Right lobe of liver (tissue), 6 donors: ENCODE measurements around the gene KCNH1. TPM values are rescaled to one million over a fixed set of nuclear protein-coding genes. Genes with fewer than 3 reads are reported as not detected.

ENCODE experiments used
- ATAC-seq, 4 donors: fragments of 200-7000 bp; cut with Tn5 transposase; one replicate each; pipeline ENCODE4 v1.9.1; 2020; ENCODE audit warnings: mild to moderate bottlenecking in 4 of 4, moderate library complexity in 4 of 4
- DNase-seq, 3 donors: peaks; one replicate each; pipeline ENCODE4 v3.0.0-alpha.2; 2020
- H3K27ac ChIP-seq, 3 donors: fragments of 200-600 bp; one replicate each; pipeline ENCODE4 v1.8.0; 2022
- H3K27me3 ChIP-seq, 2 donors: fragments of 200-600 bp; one replicate each; pipeline ENCODE4 v1.8.0; 2022
- H3K36me3 ChIP-seq, 4 donors: fragments of 200-600 bp; sonication (generic) in 1 of 4; one replicate each; pipeline versions ENCODE4 v1.5.1 to v1.8.0; 2017 to 2022; ENCODE audit warnings: control low read depth in 1 of 4
- H3K4me1 ChIP-seq, 4 donors: fragments of 200-600 bp; sonication (generic) in 1 of 4; one replicate each; pipeline versions ENCODE4 v1.5.1 to v1.8.0; 2017 to 2022; ENCODE audit warnings: control low read depth in 1 of 4
- H3K4me3 ChIP-seq, 3 donors: fragments of 200-600 bp; one replicate each; pipeline ENCODE4 v1.8.0; 2022
- H3K9me3 ChIP-seq, 4 donors: fragments of 200-600 bp; sonication (generic) in 1 of 4; one replicate each; pipeline versions ENCODE4 v1.5.1 to v1.8.0; 2017 to 2022; ENCODE audit warnings: control low read depth in 1 of 4
- CTCF ChIP-seq, 4 donors: fragments of 200-600 bp in 3 of 4; fragments of 450-650 bp in 1 of 4; IDR thresholded peaks; one replicate each; pipeline versions ENCODE4 v1.5.1 to v1.8.0; 2016 to 2022; ENCODE audit warnings: antibody characterized with exemption in 4 of 4, mild to moderate bottlenecking in 2 of 4
- POLR2A ChIP-seq: fragments of 450-650 bp; IDR thresholded peaks from one replicate; pipeline ENCODE4 v1.6.1; 2017; ENCODE audit warnings: antibody characterized with exemption, mild to moderate bottlenecking
- WGBS: methylation state at CpG from one replicate; pipeline ENCODE4 v1.1.6; 2018; ENCODE audit warnings: low coverage, low lambda C conversion rate; ENCODE audit not compliant: insufficient coverage; ENCODE audit errors: missing lambda C conversion rate; 5-methylcytosine and 5-hydroxymethylcytosine counted together
- intact Hi-C, 2 donors: fragments of 100-400 bp; cut with DNase I; formaldehyde crosslinking; loops; one replicate each; pipeline versions ENCODE4 v1.11.2 to v1.14.1; 2022
- total RNA-seq, 6 experiments: library from RNA; depleted of rRNA in 2 of 6; stranded (reverse); fragments of >200 nt in 2 of 6; fragmentation: NEBNext Ultra II Directional in 3 of 6; extraction: Animal tissue kit (Norgen Biotek cat#: 25700) in 3 of 6; gene quantifications; one replicate each; pipeline versions ENCODE4 v1.1.0 to v1.2.4, GENCODE V29; 2016 to 2023
- donor health status: DM: no; HTN: yes; CAD: no.
- donor health status: DM: no; HTN: no; CAD: no.
- donor health status: DM: no; HTN: no; CAD: no.
- donor health status: DM: no; HTN: yes; CAD: no.
- donor health status: DM: no; HTN: yes; CAD: no.

KCNH1 gene
- total RNA-seq, 6 experiments from 2014 or later, result not detected

GRCh38 chr1:211095381-211095780 lies 38.6 kb downstream of the KCNH1 start:
- intact Hi-C loops, result no loop called here
- H3K4me1 ChIP-seq, result no peaks in the 10 kb centered on the region
- WGBS, result no CpG with 5 or more reads among the region's 2 CpGs

GRCh38 chr1:211092955-211093354 lies 41.0 kb downstream of the KCNH1 start:
- Histone ChIP-seq H3K27ac (no peak overlapping the region), H3K4me1 (no peaks in the 10 kb centered on the region), H3K9me3 (no peaks in the 10 kb centered on the region), H3K36me3 (no peaks in the 10 kb centered on the region), H3K27me3 (no peaks in the 10 kb centered on the region), H3K4me3 (no peak overlapping the region)
- WGBS, result 85% methylated on average over 5 of the region's 5 CpGs
- DNase-seq (no peak), ATAC-seq (no peak)
- no peak for TF ChIP-seq POLR2A
- no peak for TF ChIP-seq CTCF (IDR thresholded peaks at IDR 0.05)
- intact Hi-C loops, result no loop called here

More at GRCh38 chr1:211095381-211095780, 38.6 kb downstream of the KCNH1 start:
- Histone ChIP-seq H3K36me3 (no peaks in the 10 kb centered on the region), H3K27me3 (no peaks in the 10 kb centered on the region), H3K4me3 (no peak overlapping the region), H3K9me3 (no peaks in the 10 kb centered on the region), H3K27ac (no peak overlapping the region)
- no peak for DNase-seq
- TF ChIP-seq POLR2A (no peak), CTCF (IDR thresholded peaks at IDR 0.05) (no peak)
- ATAC-seq, result no peak

GRCh38 chr1:211091867-211092266 lies 42.1 kb downstream of the KCNH1 start:
- Histone ChIP-seq H3K4me1 (no peaks in the 10 kb centered on the region), H3K36me3 (no peaks in the 10 kb centered on the region), H3K4me3 (no peak overlapping the region), H3K9me3 (no peaks in the 10 kb centered on the region), H3K27ac (no peak overlapping the region), H3K27me3 (no peaks in the 10 kb centered on the region)
- WGBS, result 56% methylated on average over 2 of the region's 2 CpGs
- DNase-seq, result no peak
- ATAC-seq, result no peak
- TF ChIP-seq POLR2A, result no peak
- no peak for TF ChIP-seq CTCF (IDR thresholded peaks at IDR 0.05)
- intact Hi-C loops, result no loop called here

- Histone ChIP-seq H3K36me3 (no peaks in the 10 kb centered on the region), H3K27ac (no peak overlapping the region), H3K27me3 (no peaks in the 10 kb centered on the region), H3K4me1 (no peaks in the 10 kb centered on the region), H3K9me3 (no peaks in the 10 kb centered on the region), H3K4me3 (no peak overlapping the region)
- TF ChIP-seq POLR2A (no peak), CTCF (IDR thresholded peaks at IDR 0.05) (no peak)
- DNase-seq (no peak), ATAC-seq (no peak)
- 54% methylated on average over 2 of the region's 2 CpGs for WGBS
- intact Hi-C loops, result no loop called here
Measured at GRCh38 chr1:211089536-211089935, 44.4 kb downstream of the KCNH1 start.

GRCh38 chr1:211088156-211088555 lies 45.8 kb downstream of the KCNH1 start:
- WGBS, result 92% methylated on average over 1 of the region's 1 CpG
- Histone ChIP-seq H3K4me1 (no peaks in the 10 kb centered on the region), H3K27ac (no peak overlapping the region), H3K9me3 (no peaks in the 10 kb centered on the region), H3K4me3 (no peak overlapping the region), H3K36me3 (no peaks in the 10 kb centered on the region), H3K27me3 (no peaks in the 10 kb centered on the region)
- TF ChIP-seq CTCF (IDR thresholded peaks at IDR 0.05) (no peak), POLR2A (no peak)
- ATAC-seq, result no peak
- no peak for DNase-seq
- intact Hi-C loops, result no loop called here
